DOHH2 (cell line): ENCODE measurements around the gene SUCLG1.

Source experiments
- H3F3A ChIP-seq: fragments of 200-600 bp; sonication (generic), shearing (Covaris generic); 2 replicates; pipeline ENCODE4 v1.6.0; 2016; ENCODE audit warnings: antibody characterized with exemption, mild to moderate bottlenecking; ENCODE audit not compliant: control insufficient read depth, insufficient read depth
- H3K27ac ChIP-seq: fragments of 200-600 bp; sonication (generic); 2 replicates; pipeline ENCODE4 v1.5.1; 2014; ENCODE audit warnings: low read depth, mild to moderate bottlenecking, low read length, moderate library complexity
- H3K27me3 ChIP-seq: fragments of 200-600 bp; sonication (generic); 2 replicates; pipeline ENCODE4 v1.6.1; 2014; ENCODE audit warnings: mild to moderate bottlenecking, low read length, mixed read lengths; ENCODE audit not compliant: control insufficient read depth
- H3K36me3 ChIP-seq: fragments of 200-600 bp; sonication (generic); 2 replicates; pipeline ENCODE4 v1.6.1; 2014; ENCODE audit warnings: mild to moderate bottlenecking, low read length, moderate library complexity, mixed read lengths; ENCODE audit not compliant: control insufficient read depth
- H3K4me1 ChIP-seq: fragments of 200-600 bp; sonication (generic); 2 replicates; pipeline ENCODE4 v1.6.1; 2014; ENCODE audit warnings: mild to moderate bottlenecking, low read length, mixed read lengths; ENCODE audit not compliant: control insufficient read depth
- H3K4me2 ChIP-seq: fragments of 200-600 bp; sonication (generic); 2 replicates; pipeline ENCODE4 v1.6.0; 2014; ENCODE audit warnings: mild to moderate bottlenecking, low read length, moderate library complexity
- H3K4me3 ChIP-seq: fragments of 200-600 bp; sonication (generic); 2 replicates; pipeline ENCODE4 v1.5.1; 2014; ENCODE audit warnings: mild to moderate bottlenecking, low read length, mixed read lengths
- H3K79me2 ChIP-seq: fragments of 200-600 bp; sonication (generic); 2 replicates; pipeline ENCODE4 v1.6.1; 2014; ENCODE audit warnings: mild to moderate bottlenecking, low read length, mixed read lengths; ENCODE audit not compliant: control insufficient read depth
- H3K9me2 ChIP-seq: fragments of 200-600 bp; sonication (generic); replicated peaks from 2 replicates; pipeline ENCODE4 v1.6.1; 2014; ENCODE audit warnings: mild to moderate bottlenecking, low read length, mixed read lengths; ENCODE audit not compliant: control insufficient read depth
- H3K9me3 ChIP-seq: fragments of 200-600 bp; sonication (generic); 2 replicates; pipeline ENCODE4 v1.6.1; 2014; ENCODE audit warnings: antibody characterized with exemption, low read length, mixed read lengths; ENCODE audit not compliant: control insufficient read depth, insufficient read depth
- H4K20me1 ChIP-seq: fragments of 200-600 bp; sonication (generic); 2 replicates; pipeline ENCODE4 v1.6.0; 2014; ENCODE audit warnings: low read depth, mild to moderate bottlenecking, antibody characterized with exemption, low read length, moderate library complexity; ENCODE audit not compliant: control insufficient read depth, insufficient read depth
- CTCF ChIP-seq: fragments of 200-600 bp; sonication (generic); IDR thresholded peaks from one replicate; pipeline ENCODE4 v1.5.1; 2014; ENCODE audit warnings: antibody characterized with exemption, mild to moderate bottlenecking, low read depth, low read length; ENCODE audit not compliant: poor library complexity, severe bottlenecking
- EZH2phosphoT487 ChIP-seq: fragments of 200-600 bp; sonication (generic); IDR thresholded peaks from 2 replicates; pipeline ENCODE4 v1.6.1; 2017; ENCODE audit warnings: borderline replicate concordance, mild to moderate bottlenecking, antibody characterized with exemption, low read length, moderate library complexity, mixed read lengths

The SUCLG1 gene

GRCh38 chr2:84496386-84496785 lies 37.3 kb upstream of the SUCLG1 start:
- Histone ChIP-seq H3K27ac (no peak overlapping the region), H3K27me3 (no peaks in the 10 kb centered on the region), H3K4me3 (no peak overlapping the region), H3K9me3 (no peaks in the 10 kb centered on the region), H3K36me3 (no peaks in the 10 kb centered on the region), H3F3A (no peaks in the 10 kb centered on the region), H4K20me1 (no peaks in the 10 kb centered on the region), H3K4me1 (peaks cover 4% of the 10 kb centered on the region; the same call in 1 of the 2 replicates), H3K4me2 (no peak overlapping the region), H3K9me2 (no peaks in the 10 kb centered on the region), H3K79me2 (no peaks in the 10 kb centered on the region)
- TF ChIP-seq CTCF (no peak), EZH2phosphoT487 (no peak)

GRCh38 chr2:84495539-84496146 lies 36.6 kb upstream of the SUCLG1 start:
- H4K20me1 ChIP-seq = no peaks in the 10 kb centered on the region
- H3K27ac ChIP-seq = no peak overlapping the region
- H3K4me3 ChIP-seq = no peak overlapping the region
- no peaks in the 10 kb centered on the region for H3K27me3 ChIP-seq
- H3K4me2 ChIP-seq = no peak overlapping the region
- no peaks in the 10 kb centered on the region for H3K9me2 ChIP-seq
- H3K36me3 ChIP-seq = no peaks in the 10 kb centered on the region
- TF ChIP-seq CTCF (peak; percentile 55), EZH2phosphoT487 (no peak)
- peaks cover 4% of the 10 kb centered on the region; the same call in 1 of the 2 replicates for H3K4me1 ChIP-seq
- H3F3A ChIP-seq = no peaks in the 10 kb centered on the region
- H3K79me2 ChIP-seq = no peaks in the 10 kb centered on the region
- H3K9me3 ChIP-seq = no peaks in the 10 kb centered on the region

DNA sequence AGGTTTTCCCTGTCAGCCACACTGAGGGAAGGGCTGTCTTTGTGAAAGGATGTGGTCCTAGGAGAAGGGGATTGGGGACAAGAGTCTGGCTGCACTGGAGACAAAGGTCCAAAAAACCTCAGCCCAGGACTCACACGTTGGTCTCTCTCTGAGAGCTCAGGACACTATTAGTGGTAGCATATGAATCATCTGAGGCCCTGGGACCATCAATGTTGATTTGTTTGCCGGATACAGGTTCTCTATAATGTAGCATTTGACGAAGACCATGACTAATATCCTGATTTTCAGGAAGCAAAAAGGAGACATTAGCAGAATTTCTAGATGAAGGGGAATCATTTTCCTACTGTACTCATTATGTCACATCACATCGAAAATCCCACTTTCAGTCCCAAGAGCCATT lies 35.0 kb upstream of the SUCLG1 start:
- H3K4me3 ChIP-seq = no peak overlapping the region
- H3K27me3 ChIP-seq = no peaks in the 10 kb centered on the region
- H3K4me1 ChIP-seq = peaks cover 4% of the 10 kb centered on the region; the same call in 1 of the 2 replicates
- H3K9me2 ChIP-seq = no peaks in the 10 kb centered on the region
- H3K36me3 ChIP-seq = no peaks in the 10 kb centered on the region
- no peaks in the 10 kb centered on the region for H3F3A ChIP-seq
- H4K20me1 ChIP-seq = no peaks in the 10 kb centered on the region
- TF ChIP-seq EZH2phosphoT487 (no peak), CTCF (no peak)
- H3K27ac ChIP-seq = no peak overlapping the region
- H3K79me2 ChIP-seq = no peaks in the 10 kb centered on the region
- H3K4me2 ChIP-seq = no peak overlapping the region
- H3K9me3 ChIP-seq = no peaks in the 10 kb centered on the region
